Vein endothelial cell (primary cell): ENCODE data around the gene DHH. TPM values are rescaled to one million over a fixed set of nuclear protein-coding genes. Genes with fewer than 3 reads are reported as not detected.

Experiments
- small RNA-seq: library from RNA; depleted of rRNA; stranded (forward); fragments of <200 nt; gene quantifications from one replicate; pipeline ENCODE3, GENCODE V24; 2012
- total RNA-seq: library from RNA; depleted of rRNA; stranded (reverse); fragments of >200 nt; gene quantifications from 2 replicates; pipeline ENCODE4 v1.2.3, GENCODE V29; 2012

DHH gene
- 1.9 and 2.3 TPM in 2 replicates for total RNA-seq

DNA sequence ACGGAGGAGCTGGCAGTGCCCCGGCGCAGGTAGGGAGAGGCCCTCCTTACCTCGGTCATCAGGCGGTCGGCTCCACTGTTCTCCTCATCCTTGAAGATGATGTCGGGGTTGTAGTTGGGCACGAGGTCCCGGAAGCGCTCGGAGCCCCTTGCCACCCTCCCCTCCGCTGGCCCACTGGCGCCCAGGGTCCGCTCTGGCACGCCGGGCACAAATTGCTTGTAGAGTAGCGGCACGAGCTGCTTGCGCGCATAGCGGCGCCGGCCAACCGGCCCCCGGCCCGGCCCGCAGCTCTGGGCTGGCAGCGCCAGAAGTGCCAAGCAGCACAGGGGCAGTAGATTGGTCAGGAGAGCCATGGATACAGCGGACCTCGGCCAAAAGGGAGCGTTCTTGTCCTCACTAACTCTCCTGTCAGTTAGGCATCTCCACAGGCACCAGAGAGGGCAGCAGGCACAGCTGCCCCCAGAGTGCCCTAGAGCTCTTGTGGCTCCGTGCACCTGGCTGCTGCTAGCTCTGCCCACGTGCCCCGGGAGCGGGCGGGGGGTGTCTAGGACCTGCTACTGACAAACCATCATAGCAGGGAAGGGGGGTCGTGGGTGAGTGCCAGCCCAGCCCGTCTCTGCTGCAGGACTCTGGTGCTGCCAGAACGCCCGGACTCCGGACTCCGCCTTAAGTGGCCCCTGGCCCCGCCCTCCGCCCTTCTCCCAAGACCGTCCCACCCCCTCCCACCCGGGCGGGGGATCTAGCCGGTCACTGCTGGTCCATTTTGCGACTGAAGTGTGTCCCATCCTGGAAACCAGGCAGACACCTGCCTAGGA is at the start of gene DHH:
TSS of gene DHH (minus strand) at position 642 of the 815 bp plus-strand sequence. CDS start at position 353, 289 bp downstream.

DNA sequence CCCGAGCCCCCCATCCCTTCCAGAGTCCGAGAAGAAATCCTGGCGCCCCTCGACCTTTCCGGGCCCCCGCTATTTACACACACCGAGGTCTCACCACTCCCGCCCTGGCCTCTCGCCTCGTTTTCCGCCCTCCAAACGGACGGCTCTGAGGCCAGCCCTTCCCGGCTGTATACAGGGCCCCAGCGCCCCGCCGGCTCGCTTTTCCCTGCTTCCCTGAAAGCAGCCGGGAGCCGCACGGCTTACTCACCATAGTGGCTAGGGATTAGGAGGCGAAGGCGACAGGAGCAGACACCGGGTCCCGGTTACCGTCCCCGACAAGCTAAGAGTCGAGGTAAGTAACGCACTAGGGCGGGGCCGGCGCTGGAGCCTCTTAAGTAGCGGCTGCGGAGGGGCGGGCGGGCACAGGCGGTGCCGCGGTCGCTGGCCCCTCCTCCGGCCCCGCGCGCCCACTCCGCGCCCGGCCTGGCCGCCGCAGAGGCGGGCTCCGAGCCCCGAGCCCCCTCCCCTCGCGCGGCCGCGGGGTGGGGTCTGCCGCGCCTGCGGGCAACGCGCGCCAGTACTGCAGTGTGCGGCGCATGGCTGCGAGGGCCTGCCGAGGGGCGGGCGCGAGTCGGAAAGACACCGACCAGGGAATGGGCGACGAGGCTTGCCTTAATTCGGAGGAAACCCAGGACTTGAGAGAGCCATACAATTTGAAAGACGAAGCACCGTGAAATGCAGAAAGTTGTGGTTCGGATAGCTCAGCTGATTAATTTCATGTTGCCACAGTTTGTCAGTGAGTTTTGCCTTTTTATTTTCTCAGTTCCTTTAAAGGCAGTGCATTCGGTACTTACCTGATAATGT is 36.7 kb upstream of the DHH start, which contains the start of gene TUBA1B:
TSS of gene TUBA1B (minus strand) at position 345 of the 843 bp plus-strand sequence. CDS start at position 250, 95 bp downstream.

GRCh38 chr12:49110464-49111155 is 16.0 kb upstream of the DHH start, which contains the start of gene LMBR1L:
TSS of gene LMBR1L (minus strand) at chr12:49110847. CDS start at chr12:49110555, 292 bp downstream.

GRCh38 chr12:49069507-49070346 is 24.9 kb downstream of the DHH start, which contains the start of gene RHEBL1:
TSS of gene RHEBL1 (minus strand) at chr12:49069979. CDS start at chr12:49069785, 194 bp downstream.

DNA sequence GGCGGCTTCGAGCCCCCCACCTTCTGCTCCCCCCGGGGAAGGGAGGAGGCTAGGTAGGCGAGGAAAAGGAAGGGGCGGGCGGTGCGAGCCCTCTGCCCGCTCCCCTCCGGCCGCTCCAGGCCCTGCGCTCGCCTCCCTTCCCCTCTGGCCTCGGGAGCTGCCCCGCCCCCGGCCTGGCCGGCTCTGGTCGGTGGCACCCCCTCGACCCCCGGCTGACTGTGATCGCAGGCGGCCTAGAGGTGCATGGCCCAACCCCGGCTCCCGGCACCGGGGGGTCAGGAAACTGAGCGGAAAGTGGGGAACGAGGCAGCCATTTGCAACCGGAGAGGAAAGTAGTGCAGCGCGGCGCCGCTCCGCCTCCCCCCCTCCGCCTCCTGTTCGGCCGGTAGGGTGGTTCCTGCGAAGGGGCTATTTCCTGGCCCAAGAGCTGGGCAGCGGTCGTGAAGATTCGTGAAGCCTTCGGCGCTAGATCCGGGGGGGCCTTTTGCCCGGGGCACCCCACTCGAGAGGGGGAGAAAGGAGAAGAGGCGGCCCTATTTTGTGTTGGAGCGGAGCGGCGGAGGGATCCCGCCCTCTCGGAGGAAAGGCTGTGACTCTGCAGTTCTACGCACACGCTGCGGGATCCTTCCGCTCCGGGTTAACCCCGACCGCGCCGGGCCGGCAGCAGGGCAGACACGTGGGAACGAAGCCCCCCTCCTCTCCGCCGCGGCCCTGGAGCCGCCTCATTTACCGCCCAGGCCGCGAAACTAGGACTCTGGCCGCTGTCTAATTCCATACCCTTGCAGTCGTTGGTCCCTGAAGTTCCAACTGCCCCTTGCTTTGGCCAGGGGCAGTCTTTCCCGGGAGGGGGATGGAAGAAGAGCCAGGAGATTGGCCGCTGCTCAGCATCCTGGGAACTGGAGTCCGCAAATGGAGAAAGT is 34.1 kb downstream of the DHH start, which contains the start of gene KMT2D:
TSS of gene KMT2D (minus strand) at position 558 of the 920 bp plus-strand sequence. CDS start 5,470 bp downstream, outside the sequence.

Small RNA genes within 50 kb of the gene (small RNA-seq; reads per million reads assigned to genes)
- not detected for gene RF00019

Other genes starting within 250 kb of the DHH start
- gene DDX23, start 242.6 kb downstream of the DHH start, total RNA-seq: 51.7 and 63.4 TPM in 2 replicates
- gene RND1, start 228.9 kb downstream of the DHH start, total RNA-seq: 3.9 TPM in 2 replicates
- 19.1 and 23.8 TPM in 2 replicates for gene FKBP11, start 169.3 kb downstream of the DHH start, total RNA-seq
- 83.0 and 115 TPM in 2 replicates for gene ARF3, start 137.3 kb downstream of the DHH start, total RNA-seq
- 0.10 and 0.33 TPM in 2 replicates for gene WNT10B, start 123.1 kb downstream of the DHH start, total RNA-seq
- not detected in 2 replicates for gene WNT1, start 116.5 kb downstream of the DHH start, total RNA-seq
- gene DDN, start 95.4 kb downstream of the DHH start, total RNA-seq: 0.19 and 0.65 TPM in 2 replicates
- gene PRKAG1, start 76.0 kb downstream of the DHH start, total RNA-seq: 58.9 and 74.1 TPM in 2 replicates
- 45.7 and 68.0 TPM in 2 replicates for gene KMT2D, start 34.0 kb downstream of the DHH start, total RNA-seq
- gene RHEBL1, start 24.8 kb downstream of the DHH start, total RNA-seq: 0.33 and 1.3 TPM in 2 replicates
- 72.9 and 91.5 TPM in 2 replicates for gene LMBR1L, start 16.0 kb upstream of the DHH start, total RNA-seq
- 1,955 and 2,646 TPM in 2 replicates for gene TUBA1B, start 36.6 kb upstream of the DHH start, total RNA-seq
- 1,351 and 1,541 TPM in 2 replicates for gene TUBA1A, start 94.3 kb upstream of the DHH start, total RNA-seq
- gene TUBA1C, start 170.3 kb upstream of the DHH start, total RNA-seq: 577 and 800 TPM in 2 replicates
- not detected in 2 replicates for gene PRPH, start 200.3 kb upstream of the DHH start, total RNA-seq
- 7.8 and 16.5 TPM in 2 replicates for gene TROAP, start 228.5 kb upstream of the DHH start, total RNA-seq
- 0.10 TPM in 1 of 2 replicates, not detected in the other for gene C1QL4, start 242.4 kb upstream of the DHH start, total RNA-seq